ENCODE measurements around the gene BGLAP.

The BGLAP gene

DNA sequence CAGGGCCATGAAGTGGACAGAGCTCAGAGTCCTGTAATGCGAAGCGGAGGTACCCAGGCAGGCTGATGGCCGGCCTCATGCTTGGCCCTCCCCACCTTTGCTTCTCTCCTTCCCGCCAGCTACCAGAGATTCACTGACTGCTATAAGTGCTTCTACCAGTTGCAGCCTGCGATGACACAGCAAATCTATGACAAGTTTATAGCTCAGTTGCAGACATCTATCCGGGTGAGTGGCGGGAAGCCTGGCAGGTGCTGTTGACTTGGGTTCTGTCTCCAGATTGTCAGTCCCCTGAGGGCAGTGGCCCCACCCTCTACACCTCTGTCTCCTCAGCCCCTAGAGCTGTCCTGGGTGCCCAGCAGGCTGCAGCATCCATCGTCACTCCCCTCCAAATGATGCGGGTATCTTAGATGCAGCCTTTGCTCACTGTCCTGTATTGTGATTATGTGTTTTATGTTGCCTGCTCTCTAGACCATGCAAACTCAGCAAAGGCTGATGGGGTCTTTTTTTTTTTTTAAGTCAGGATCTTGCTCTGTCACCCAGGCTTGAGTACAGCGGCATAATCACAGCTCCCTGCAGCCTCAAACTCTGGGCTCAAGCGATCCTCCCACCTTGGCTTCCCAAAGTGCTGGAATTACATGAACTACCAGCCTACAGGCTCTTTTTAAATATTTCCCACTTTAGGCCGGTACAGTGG, 9.6 kb upstream of the BGLAP start:
- Histone ChIP-seq H3K27me3 (ENCODE audit: insufficient read depth, low read length) (no peaks in the 10 kb centered on the region), H3K36me3 (ENCODE audit: insufficient read depth, low read length) (peaks cover 51% of the 10 kb centered on the region), H3K9me3 (ENCODE audit: low read length) (no peaks in the 10 kb centered on the region), H2AFZ (ENCODE audit: low read depth, low read length) (no peak overlapping the region), H3K4me1 (ENCODE audit: insufficient read depth, low read length) (no peaks in the 10 kb centered on the region), H3K4me3 (ENCODE audit: low read length) (no peak overlapping the region)

- H3K4me1 ChIP-seq (ENCODE audit: insufficient read depth, low read length): no peaks in the 10 kb centered on the region
- no peaks in the 10 kb centered on the region for H3K9me3 ChIP-seq (ENCODE audit: low read length)
- no peaks in the 10 kb centered on the region for H3K27me3 ChIP-seq (ENCODE audit: insufficient read depth, low read length)
- H2AFZ ChIP-seq (ENCODE audit: low read depth, low read length): no peak overlapping the region
- H3K36me3 ChIP-seq (ENCODE audit: insufficient read depth, low read length): peaks cover 57% of the 10 kb centered on the region
- H3K4me3 ChIP-seq (ENCODE audit: low read length): no peak overlapping the region
These were observed 8.4 kb upstream of the BGLAP start for GRCh38 chr1:156233426-156234127.

- no peak overlapping the region for H3K4me3 ChIP-seq (ENCODE audit: low read length)
- no peak overlapping the region for H2AFZ ChIP-seq (ENCODE audit: low read depth, low read length)
- no peaks in the 10 kb centered on the region for H3K4me1 ChIP-seq (ENCODE audit: insufficient read depth, low read length)
- peaks cover 61% of the 10 kb centered on the region for H3K36me3 ChIP-seq (ENCODE audit: insufficient read depth, low read length)
- H3K27me3 ChIP-seq (ENCODE audit: insufficient read depth, low read length): no peaks in the 10 kb centered on the region
- H3K9me3 ChIP-seq (ENCODE audit: low read length): no peaks in the 10 kb centered on the region
These were observed 5.8 kb upstream of the BGLAP start for GRCh38 chr1:156236164-156236563.

- Histone ChIP-seq H3K36me3 (ENCODE audit: insufficient read depth, low read length) (peaks cover 51% of the 10 kb centered on the region), H3K27me3 (ENCODE audit: insufficient read depth, low read length) (no peaks in the 10 kb centered on the region), H3K9me3 (ENCODE audit: low read length) (no peaks in the 10 kb centered on the region), H3K4me3 (ENCODE audit: low read length) (no peak overlapping the region), H3K4me1 (ENCODE audit: insufficient read depth, low read length) (no peaks in the 10 kb centered on the region), H2AFZ (ENCODE audit: low read depth, low read length) (no peak overlapping the region)
These were observed 3.7 kb upstream of the BGLAP start for GRCh38 chr1:156238248-156238647.

GRCh38 chr1:156241311-156241811, 623 bp upstream of the BGLAP start:
- H3K4me3 ChIP-seq (ENCODE audit: low read length): no peak overlapping the region
- H3K27me3 ChIP-seq (ENCODE audit: insufficient read depth, low read length): no peaks in the 10 kb centered on the region
- H3K36me3 ChIP-seq (ENCODE audit: insufficient read depth, low read length): peaks cover 35% of the 10 kb centered on the region

GRCh38 chr1:156242738-156243137, 754 bp downstream of the BGLAP start:
- Histone ChIP-seq H3K4me3 (ENCODE audit: low read length) (no peak overlapping the region), H3K4me1 (ENCODE audit: insufficient read depth, low read length) (no peaks in the 10 kb centered on the region), H3K27me3 (ENCODE audit: insufficient read depth, low read length) (no peaks in the 10 kb centered on the region), H3K36me3 (ENCODE audit: insufficient read depth, low read length) (peaks cover 25% of the 10 kb centered on the region), H2AFZ (ENCODE audit: low read depth, low read length) (no peak overlapping the region), H3K9me3 (ENCODE audit: low read length) (no peaks in the 10 kb centered on the region)

More at GRCh38 chr1:156241311-156241811, 623 bp upstream of the BGLAP start:
- H2AFZ ChIP-seq (ENCODE audit: low read depth, low read length): no peak overlapping the region
- H3K9me3 ChIP-seq (ENCODE audit: low read length): no peaks in the 10 kb centered on the region
- H3K4me1 ChIP-seq (ENCODE audit: insufficient read depth, low read length): no peaks in the 10 kb centered on the region

DNA sequence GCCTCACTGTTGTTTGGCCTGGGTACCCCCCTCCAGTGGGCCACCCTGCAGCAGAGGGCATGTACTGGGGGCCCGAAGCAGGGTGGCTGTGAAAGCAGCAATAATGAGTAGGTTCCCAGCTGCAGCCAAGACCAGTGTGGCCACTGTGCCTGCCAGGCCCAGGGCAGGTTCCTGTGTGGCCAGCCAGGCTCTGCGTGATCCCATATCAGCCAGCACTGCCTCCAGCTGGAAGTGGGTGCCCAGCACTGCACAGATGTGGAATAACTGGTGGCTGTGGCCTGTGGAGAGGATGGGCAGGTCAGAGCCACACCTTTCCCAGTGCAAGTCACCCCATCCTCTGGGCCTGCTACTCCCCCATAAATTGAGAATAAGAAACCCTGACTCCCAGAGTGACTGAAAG, 2.1 kb downstream of the BGLAP start:
- Histone ChIP-seq H3K9me3 (ENCODE audit: low read length) (no peaks in the 10 kb centered on the region), H3K4me1 (ENCODE audit: insufficient read depth, low read length) (no peaks in the 10 kb centered on the region), H3K36me3 (ENCODE audit: insufficient read depth, low read length) (peaks cover 11% of the 10 kb centered on the region), H3K4me3 (ENCODE audit: low read length) (no peak overlapping the region), H3K27me3 (ENCODE audit: insufficient read depth, low read length) (no peaks in the 10 kb centered on the region), H2AFZ (ENCODE audit: low read depth, low read length) (no peak overlapping the region)

- no peaks in the 10 kb centered on the region for H3K4me1 ChIP-seq (ENCODE audit: insufficient read depth, low read length)
These were observed 2.7 kb downstream of the BGLAP start for GRCh38 chr1:156244712-156245111.

DNA sequence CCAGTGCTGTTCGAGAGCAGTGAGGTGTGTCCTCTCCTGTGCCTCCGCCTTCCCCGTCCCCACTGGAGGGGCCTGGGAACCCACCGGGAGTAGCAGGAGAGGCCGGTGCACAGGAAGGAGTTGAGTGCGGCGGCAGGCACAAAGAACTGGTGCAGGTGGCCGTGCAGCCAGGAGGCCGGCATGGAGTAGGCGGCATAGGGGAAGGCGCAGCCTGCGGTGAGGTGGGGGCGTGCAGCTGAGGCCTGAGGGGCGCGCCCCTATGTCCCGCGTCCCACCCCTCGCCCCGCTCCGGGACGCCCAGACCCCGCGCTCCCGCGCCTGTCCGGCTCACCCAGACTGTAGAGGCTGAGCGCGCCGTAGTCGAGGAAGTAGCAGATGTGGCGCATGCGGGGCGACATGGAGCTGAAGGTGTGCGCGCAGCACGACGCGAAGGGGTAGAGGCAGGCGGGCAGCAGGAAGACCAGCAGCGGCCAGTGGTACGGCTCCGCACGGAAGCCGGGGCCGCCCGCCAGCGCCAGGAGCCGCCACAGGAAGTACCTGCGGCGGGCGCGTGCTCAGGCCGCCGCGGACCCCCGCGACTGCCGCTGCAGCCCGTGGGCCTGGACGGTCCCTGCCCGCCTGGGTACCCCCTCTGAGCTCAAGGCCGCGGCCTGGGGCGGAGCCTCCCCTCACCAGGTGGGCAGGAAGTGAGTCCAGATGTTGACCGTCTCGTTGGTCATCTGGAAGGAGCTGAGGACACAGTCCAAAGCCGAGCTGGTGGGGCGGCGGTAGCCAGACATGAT, 3.7 kb downstream of the BGLAP start:
- peaks cover 16% of the 10 kb centered on the region for H3K36me3 ChIP-seq (ENCODE audit: insufficient read depth, low read length)
- H3K9me3 ChIP-seq (ENCODE audit: low read length): no peaks in the 10 kb centered on the region
- H3K4me3 ChIP-seq (ENCODE audit: low read length): no peak overlapping the region
- H2AFZ ChIP-seq (ENCODE audit: low read depth, low read length): no peak overlapping the region
- H3K4me1 ChIP-seq (ENCODE audit: insufficient read depth, low read length): no peaks in the 10 kb centered on the region
- H3K27me3 ChIP-seq (ENCODE audit: insufficient read depth, low read length): no peaks in the 10 kb centered on the region

More at GRCh38 chr1:156244712-156245111, 2.7 kb downstream of the BGLAP start:
- Histone ChIP-seq H2AFZ (ENCODE audit: low read depth, low read length) (no peak overlapping the region), H3K36me3 (ENCODE audit: insufficient read depth, low read length) (peaks cover 9% of the 10 kb centered on the region), H3K9me3 (ENCODE audit: low read length) (no peaks in the 10 kb centered on the region), H3K4me3 (ENCODE audit: low read length) (no peak overlapping the region), H3K27me3 (ENCODE audit: insufficient read depth, low read length) (no peaks in the 10 kb centered on the region)

GRCh38 chr1:156246241-156246780, 4.3 kb downstream of the BGLAP start:
- H3K27me3 ChIP-seq (ENCODE audit: insufficient read depth, low read length): no peaks in the 10 kb centered on the region
- H3K9me3 ChIP-seq (ENCODE audit: low read length): no peaks in the 10 kb centered on the region
- peaks cover 22% of the 10 kb centered on the region for H3K36me3 ChIP-seq (ENCODE audit: insufficient read depth, low read length)
- no peak overlapping the region for H2AFZ ChIP-seq (ENCODE audit: low read depth, low read length)
- no peaks in the 10 kb centered on the region for H3K4me1 ChIP-seq (ENCODE audit: insufficient read depth, low read length)
- H3K4me3 ChIP-seq (ENCODE audit: low read length): no peak overlapping the region

DNA sequence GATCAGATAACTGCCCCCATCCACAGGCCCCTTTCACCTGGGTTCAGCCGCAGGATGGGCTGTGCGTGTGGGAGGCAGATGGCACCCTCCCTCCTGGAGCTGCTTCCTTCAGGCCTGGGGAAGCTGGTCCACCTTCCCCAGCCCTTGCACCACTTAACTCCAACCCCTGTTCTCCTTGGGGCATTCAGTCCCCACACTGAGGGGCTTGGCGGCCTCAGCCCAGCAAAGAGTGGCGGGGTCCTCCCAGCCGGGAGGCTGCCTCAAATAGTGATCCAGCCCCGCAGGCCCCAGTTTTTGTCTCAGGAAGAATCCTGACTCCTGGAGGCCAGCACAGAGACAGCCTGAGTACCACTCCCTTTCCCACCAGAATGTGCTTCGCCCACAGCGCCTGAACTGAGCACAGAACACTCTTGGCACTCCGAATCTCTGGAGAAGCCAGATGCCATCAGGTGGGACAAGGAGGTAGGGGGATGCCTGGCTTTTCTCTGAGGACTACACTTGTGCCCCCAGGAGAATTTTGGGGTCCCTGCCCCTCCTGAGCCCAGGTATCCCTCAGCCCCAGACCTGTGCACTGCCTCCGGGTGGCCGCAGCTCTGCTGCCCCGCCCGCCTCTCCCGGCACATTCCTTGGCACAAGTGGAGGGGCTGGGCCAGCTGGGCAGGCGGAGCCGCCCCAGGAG, 4.9 kb downstream of the BGLAP start:
- no peak overlapping the region for H3K4me3 ChIP-seq (ENCODE audit: low read length)
- no peaks in the 10 kb centered on the region for H3K27me3 ChIP-seq (ENCODE audit: insufficient read depth, low read length)
- no peaks in the 10 kb centered on the region for H3K4me1 ChIP-seq (ENCODE audit: insufficient read depth, low read length)
- H3K36me3 ChIP-seq (ENCODE audit: insufficient read depth, low read length): peaks cover 28% of the 10 kb centered on the region
- H3K9me3 ChIP-seq (ENCODE audit: low read length): no peaks in the 10 kb centered on the region
- no peak overlapping the region for H2AFZ ChIP-seq (ENCODE audit: low read depth, low read length)

DNA sequence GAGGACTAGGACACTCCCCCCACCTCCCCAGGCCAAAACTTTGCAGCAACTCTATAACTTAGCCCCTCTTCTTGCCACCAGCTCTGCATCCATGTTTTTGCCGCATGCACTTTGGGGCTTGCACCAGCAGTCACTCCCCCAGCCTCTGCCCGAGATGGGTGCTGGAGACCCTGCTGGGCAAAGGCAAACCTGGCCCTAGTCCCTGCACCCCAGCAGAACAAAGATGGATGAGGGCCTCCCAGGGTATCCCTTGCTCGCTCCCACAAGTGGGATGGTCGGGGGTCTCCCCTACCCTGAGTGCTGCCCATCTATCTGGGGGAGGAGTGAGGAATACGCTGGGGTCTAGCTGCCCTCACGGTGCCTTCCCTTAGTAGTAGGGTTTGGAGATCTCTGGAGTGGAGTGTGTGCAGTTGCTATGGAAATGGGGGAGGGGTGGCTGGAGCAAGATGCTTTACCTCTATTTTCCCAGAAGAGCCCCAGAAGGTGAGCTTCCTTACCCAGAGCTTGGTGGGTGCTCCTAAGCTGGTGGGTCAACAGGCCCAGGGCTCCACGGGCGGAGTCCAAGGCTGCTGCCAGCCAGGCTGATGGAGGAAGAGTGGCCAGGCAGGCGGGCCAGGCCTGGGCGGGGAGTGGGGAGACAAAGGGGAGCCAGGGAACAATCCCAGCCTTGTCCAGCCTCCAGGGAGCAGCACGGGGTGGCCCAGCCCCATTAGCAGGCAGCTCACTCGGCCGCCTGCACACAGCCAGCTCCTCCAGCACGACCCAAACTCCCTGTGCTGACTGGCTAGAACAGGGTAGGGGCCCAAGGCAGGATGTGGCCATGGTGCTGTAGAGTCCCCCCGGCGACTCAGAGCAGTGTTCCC, 5.7 kb downstream of the BGLAP start, which contains the start of gene PAQR6:
Gene PAQR6 (minus strand): TSS at position 597 of the 863 bp plus-strand sequence. CDS start 1,325 bp downstream, outside the sequence.
- Histone ChIP-seq H3K4me3 (ENCODE audit: low read length) (no peak within 1 kb of the TSS), H3K9me3 (ENCODE audit: low read length) (no peaks in the 10 kb centered on the region), H3K27me3 (ENCODE audit: insufficient read depth, low read length) (no peaks in the 10 kb centered on the region), H3K36me3 (ENCODE audit: insufficient read depth, low read length) (peaks cover 36% of the 10 kb centered on the region), H3K4me1 (ENCODE audit: insufficient read depth, low read length) (no peaks in the 10 kb centered on the region), H2AFZ (ENCODE audit: low read depth, low read length) (no peak within 1 kb of the TSS)
